HG03432 (cell line): ENCODE results near the gene BRD4.

Source experiments
- ATAC-seq: cut with Tn5 transposase; IDR thresholded peaks from one replicate; pipeline ENCODE4 v1.9.1; 2021; ENCODE audit warnings: mild to moderate bottlenecking, moderate library complexity; ENCODE audit not compliant: unreplicated experiment

BRD4 gene

GRCh38 chr19:15251749-15252397, 80.5 kb downstream of the BRD4 start:
- ATAC-seq = no peak

GRCh38 chr19:15251010-15251748, 81.2 kb downstream of the BRD4 start:
- no peak for ATAC-seq

- no peak for ATAC-seq
Observed at GRCh38 chr19:15250640-15250993, 81.7 kb downstream of the BRD4 start.

GRCh38 chr19:15249972-15250639, 82.2 kb downstream of the BRD4 start:
- no peak for ATAC-seq

GRCh38 chr19:15249528-15249874, 82.8 kb downstream of the BRD4 start:
- ATAC-seq = no peak

- ATAC-seq = no peak
Observed at GRCh38 chr19:15248648-15249527, 83.5 kb downstream of the BRD4 start.

GRCh38 chr19:15248106-15248505, 84.2 kb downstream of the BRD4 start:
- ATAC-seq = no peak

- ATAC-seq = no peak
Observed at GRCh38 chr19:15247107-15248014, 85.0 kb downstream of the BRD4 start.

GRCh38 chr19:15246198-15246481, 86.2 kb downstream of the BRD4 start:
- no peak for ATAC-seq

- no peak for ATAC-seq
Observed at GRCh38 chr19:15245370-15246197, 86.8 kb downstream of the BRD4 start.

- no peak for ATAC-seq
Observed at GRCh38 chr19:15244808-15245207, 87.5 kb downstream of the BRD4 start.

GRCh38 chr19:15244106-15244803, 88.1 kb downstream of the BRD4 start:
- no peak for ATAC-seq

- ATAC-seq = no peak
Observed at GRCh38 chr19:15243236-15243957, 88.9 kb downstream of the BRD4 start.

GRCh38 chr19:15241259-15241910, 91.0 kb downstream of the BRD4 start:
- no peak for ATAC-seq

GRCh38 chr19:15240515-15240914, 91.8 kb downstream of the BRD4 start:
- ATAC-seq = no peak

GRCh38 chr19:15239337-15239949, 92.9 kb downstream of the BRD4 start:
- no peak for ATAC-seq

GRCh38 chr19:15238639-15239155, 93.6 kb downstream of the BRD4 start:
- ATAC-seq = no peak
